CD8-positive, alpha-beta memory T cell (primary cell): ENCODE measurements around the gene ERP44. TPM values are rescaled to one million over a fixed set of nuclear protein-coding genes. Genes with fewer than 3 reads are reported as not detected.

Source experiments
- CTCF ChIA-PET: fragments of 350-600 bp; sonication (Branson Sonifier 250); formaldehyde crosslinking; loops from one replicate; lab custom pipeline; 2021; ENCODE audit warnings: antibody characterized with exemption; lab: Charles Lee
- POLR2A ChIA-PET: fragments of 350-600 bp; sonication (Branson Sonifier 250); formaldehyde crosslinking; loops from one replicate; lab custom pipeline; 2021; ENCODE audit warnings: antibody characterized with exemption; lab: Charles Lee
- DNase-seq, 5 donors: peaks; one replicate each; pipeline versions ENCODE4 v3.0.0 to v3.0.0-alpha.2; 2020 to 2022; ENCODE audit warnings: mixed read lengths in 1 of 5
- H3K27ac ChIP-seq: one replicate; pipeline ENCODE4 v1.7.0; 2013; ENCODE audit warnings: low read depth, mild to moderate bottlenecking, low read length, moderate library complexity
- H3K27me3 ChIP-seq: 2 replicates; pipeline ENCODE4 v1.7.0; 2013; ENCODE audit warnings: low read length, mild to moderate bottlenecking; ENCODE audit not compliant: insufficient read depth, poor library complexity, severe bottlenecking
- H3K36me3 ChIP-seq: 2 replicates; pipeline ENCODE4 v1.7.0; 2013; ENCODE audit warnings: mild to moderate bottlenecking, low read length, moderate library complexity; ENCODE audit not compliant: insufficient read depth
- H3K4me1 ChIP-seq: 2 replicates; pipeline ENCODE4 v1.7.0; 2013; ENCODE audit warnings: mild to moderate bottlenecking, low read length, moderate library complexity; ENCODE audit not compliant: insufficient read depth
- H3K4me3 ChIP-seq: 2 replicates; pipeline ENCODE4 v1.7.0; 2013; ENCODE audit warnings: mild to moderate bottlenecking, low read length
- H3K9me3 ChIP-seq: 2 replicates; pipeline ENCODE4 v1.7.0; 2013; ENCODE audit warnings: mild to moderate bottlenecking, low read length
- H3K27ac Mint-ChIP-seq, 8 donors: one replicate each; pipeline ENCODE4 v1.8.0; 2020 to 2021; ENCODE audit warnings: mixed read lengths in 8 of 8, mild to moderate bottlenecking in 6 of 8, inconsistent platforms in 3 of 8, moderate library complexity in 3 of 8
- H3K27me3 Mint-ChIP-seq, 2 donors: one replicate each; pipeline ENCODE4 v1.8.0; 2020 to 2021; ENCODE audit warnings: mixed read lengths in 2 of 2, mild to moderate bottlenecking in 1 of 2, moderate library complexity in 1 of 2
- H3K36me3 Mint-ChIP-seq, 3 donors: one replicate each; pipeline ENCODE4 v1.8.0; 2020 to 2021; ENCODE audit warnings: mixed read lengths in 3 of 3, inconsistent platforms in 1 of 3, mild to moderate bottlenecking in 1 of 3
- H3K4me1 Mint-ChIP-seq, 3 donors: one replicate each; pipeline ENCODE4 v1.8.0; 2020 to 2021; ENCODE audit warnings: mixed read lengths in 3 of 3, inconsistent platforms in 1 of 3, mild to moderate bottlenecking in 1 of 3
- H3K4me3 Mint-ChIP-seq, 7 donors: one replicate each; pipeline ENCODE4 v1.8.0; 2020 to 2021; ENCODE audit warnings: mixed read lengths in 7 of 7, mild to moderate bottlenecking in 6 of 7, moderate library complexity in 4 of 7, inconsistent platforms in 2 of 7
- H3K9me3 Mint-ChIP-seq, 5 donors: one replicate each; pipeline ENCODE4 v1.8.0; 2020 to 2022; ENCODE audit warnings: mixed read lengths in 5 of 5, mild to moderate bottlenecking in 3 of 5, moderate library complexity in 2 of 5, inconsistent platforms in 1 of 5
- polyA plus RNA-seq: library from polyadenylated mRNA; unstranded; fragments of 300-500 nt; fragmentation: Illumina TruSeq; gene quantifications from one replicate; pipeline ENCODE4 v1.2.3, GENCODE V29; 2021
- total RNA-seq, 2 experiments: library from RNA; stranded (reverse); gene quantifications; one replicate each; pipeline ENCODE4 v1.2.3, GENCODE V29; 2021

ERP44 gene
- total and polyA plus RNA-seq, 3 experiments from 2014 or later: 16.0 to 40.6 (median 16.8) TPM

DNA sequence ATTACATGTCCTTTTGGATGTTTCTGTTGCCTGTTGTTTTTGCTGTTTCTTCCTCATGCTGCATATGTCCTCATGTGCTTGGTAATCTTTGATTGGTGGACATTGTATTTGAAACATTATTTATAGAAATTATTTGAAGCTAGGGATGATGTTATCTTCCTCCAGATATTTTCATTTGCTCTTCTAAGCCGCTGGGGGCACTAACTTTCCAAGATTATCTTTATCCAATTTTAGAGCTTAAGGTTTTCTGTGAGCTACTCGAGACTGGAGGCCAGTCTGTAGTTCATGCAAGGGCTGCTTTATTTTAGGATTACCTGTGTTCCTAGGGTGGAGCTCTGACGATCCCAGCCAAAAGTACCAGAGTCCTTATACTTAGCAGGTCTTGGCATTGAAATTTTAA, 151.4 kb downstream of the ERP44 start:
- Mint-ChIP-seq H3K9me3 (peaks cover 0 to 2% (median 0%) of the 10 kb centered on the region in 5 donors), H3K4me1 (peaks cover 9 to 34% (median 16%) of the 10 kb centered on the region in 3 donors), H3K27ac (peak overlapping the region in 1 of 8 donors; percentile 11), H3K27me3 (no peaks in the 10 kb centered on the region), H3K36me3 (peaks cover 12 to 33% (median 18%) of the 10 kb centered on the region in 3 donors), H3K4me3 (no peak overlapping the region)
- Histone ChIP-seq H3K4me1 (peaks cover 5% of the 10 kb centered on the region), H3K27ac (no peak overlapping the region), H3K9me3 (no peaks in the 10 kb centered on the region), H3K36me3 (no peaks in the 10 kb centered on the region), H3K4me3 (no peak overlapping the region), H3K27me3 (no peaks in the 10 kb centered on the region)
- ChIA-PET CTCF (no interaction called here), POLR2A (no interaction called here)
- no peak for DNase-seq

DNA sequence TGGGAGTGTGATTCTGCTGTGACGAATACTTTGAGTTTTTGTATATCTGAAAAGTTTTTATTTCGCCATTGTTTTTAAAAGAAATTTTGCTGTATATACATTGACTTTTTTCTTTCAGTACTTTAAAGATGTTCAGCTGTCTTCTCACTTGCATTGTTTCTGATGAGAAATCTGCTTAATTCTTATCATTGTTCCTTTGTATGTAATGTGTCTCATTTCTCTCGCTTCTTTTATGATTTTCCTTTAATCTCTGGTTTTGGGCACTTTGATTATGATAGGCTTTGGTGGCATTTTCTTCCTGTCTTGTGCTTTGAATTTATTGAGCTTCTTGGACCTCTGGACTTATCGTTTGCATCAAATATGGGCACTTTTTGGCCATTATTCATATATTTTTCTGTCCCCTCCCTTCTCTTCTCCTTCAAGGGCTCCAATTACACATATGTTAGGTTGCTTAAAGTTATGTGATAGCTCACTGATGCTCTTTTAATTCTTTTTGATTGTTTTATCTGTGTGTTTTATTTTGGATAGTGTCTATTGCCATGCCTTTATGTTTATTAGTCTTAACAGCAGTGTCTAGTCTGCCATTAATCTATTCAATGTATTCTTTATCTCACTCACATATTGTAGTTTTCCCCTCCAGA, 161.7 kb downstream of the ERP44 start:
- Histone ChIP-seq H3K27ac (no peak overlapping the region), H3K36me3 (no peaks in the 10 kb centered on the region), H3K4me1 (no peaks in the 10 kb centered on the region), H3K4me3 (no peak overlapping the region), H3K27me3 (no peaks in the 10 kb centered on the region), H3K9me3 (peaks cover 4% of the 10 kb centered on the region)
- DNase-seq: no peak
- ChIA-PET POLR2A (interaction anchor here (0.6 kb wide), 1 partner anchor 77 kb away, joined by 3 read pairs; no protein-coding TSS in a partner anchor), CTCF (no interaction called here)
- H3K4me1 Mint-ChIP-seq: peaks cover 32 to 67% (median 63%) of the 10 kb centered on the region in 3 donors
- no peak overlapping the region for H3K27ac Mint-ChIP-seq
- no peaks in the 10 kb centered on the region for H3K27me3 Mint-ChIP-seq
- peaks cover 6 to 12% (median 7%) of the 10 kb centered on the region in 5 donors for H3K9me3 Mint-ChIP-seq
- peaks cover 25 to 39% (median 31%) of the 10 kb centered on the region in 3 donors for H3K36me3 Mint-ChIP-seq
- H3K4me3 Mint-ChIP-seq: peak overlapping the region in 1 of 7 donors; percentile 3

DNA sequence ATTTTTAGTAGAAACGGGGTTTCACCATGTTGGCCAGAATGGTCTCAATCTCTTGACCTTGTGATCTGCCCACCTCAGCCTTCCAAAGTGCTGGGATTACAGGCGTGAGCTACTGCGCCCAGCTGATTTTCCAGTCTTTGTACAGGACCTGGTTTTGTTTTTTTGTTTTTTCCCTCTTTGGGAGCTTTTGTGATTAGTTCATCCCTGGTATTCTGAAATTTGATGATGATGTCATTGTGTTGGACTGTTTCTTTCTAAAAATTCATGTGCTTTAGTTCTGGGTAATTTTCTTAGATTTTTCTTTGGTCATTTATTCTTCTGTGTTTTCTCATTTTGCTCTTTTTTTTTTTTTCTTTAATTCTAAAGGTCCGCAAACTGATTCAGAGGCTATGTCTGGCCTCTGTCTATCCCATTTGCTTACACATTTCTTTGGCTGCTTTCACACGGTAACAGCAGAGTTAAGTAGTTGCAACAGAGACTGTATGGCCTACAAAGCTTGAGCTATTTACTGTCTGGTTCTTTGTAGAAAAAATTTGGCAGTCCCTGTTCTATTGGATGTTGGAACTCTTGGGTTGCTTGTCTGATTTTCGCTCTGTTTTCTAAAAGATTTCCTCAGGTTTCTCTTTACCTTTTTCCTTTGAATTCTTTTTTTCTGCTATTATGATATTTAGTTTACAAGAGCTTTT, 167.5 kb downstream of the ERP44 start:
- Mint-ChIP-seq H3K27ac (peak overlapping the region in 2 of 8 donors; percentile 24 to 33), H3K36me3 (peaks cover 23 to 46% (median 23%) of the 10 kb centered on the region in 3 donors), H3K4me1 (peaks cover 29 to 43% (median 39%) of the 10 kb centered on the region in 3 donors), H3K4me3 (no peak overlapping the region), H3K9me3 (peaks cover 0 to 4% (median 0%) of the 10 kb centered on the region in 5 donors), H3K27me3 (no peaks in the 10 kb centered on the region)
- CTCF ChIA-PET: interaction anchor here (1.2 to 1.4 kb wide), 2 partner anchors 14 to 107 kb away, joined by 3 to 4 read pairs; no protein-coding TSS in a partner anchor
- H3K27ac ChIP-seq: no peak overlapping the region
- DNase-seq: no peak
- POLR2A ChIA-PET: no interaction called here
- H3K36me3 ChIP-seq: no peaks in the 10 kb centered on the region
- no peaks in the 10 kb centered on the region for H3K9me3 ChIP-seq
- no peaks in the 10 kb centered on the region for H3K4me1 ChIP-seq
- H3K4me3 ChIP-seq: no peak overlapping the region
- H3K27me3 ChIP-seq: no peaks in the 10 kb centered on the region

DNA sequence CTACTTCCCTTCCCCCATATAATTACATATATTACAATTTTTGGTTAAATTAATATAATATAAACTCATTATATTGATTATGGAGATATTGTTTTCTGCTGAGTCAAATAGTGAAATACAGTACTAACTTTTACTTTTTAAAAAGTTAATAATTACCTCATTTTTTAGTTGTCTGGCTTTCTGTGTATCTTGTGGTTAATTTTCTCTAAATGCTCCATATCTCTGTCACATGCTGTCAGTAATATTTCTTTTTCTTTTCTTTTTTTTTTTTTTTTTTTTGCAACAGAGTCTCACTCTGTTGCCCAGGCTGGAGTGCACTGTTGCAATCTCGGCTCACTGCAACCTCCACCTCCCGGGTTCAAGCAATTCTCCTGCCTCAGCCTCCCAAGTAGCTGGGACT, 169.1 kb downstream of the ERP44 start:
- Histone ChIP-seq H3K4me3 (no peak overlapping the region), H3K9me3 (no peaks in the 10 kb centered on the region), H3K36me3 (no peaks in the 10 kb centered on the region), H3K4me1 (no peaks in the 10 kb centered on the region), H3K27me3 (no peaks in the 10 kb centered on the region), H3K27ac (no peak overlapping the region)
- Mint-ChIP-seq H3K36me3 (peaks cover 27 to 56% (median 32%) of the 10 kb centered on the region in 3 donors), H3K27me3 (no peaks in the 10 kb centered on the region), H3K4me3 (no peak overlapping the region), H3K27ac (no peak overlapping the region), H3K4me1 (peaks cover 24 to 35% (median 33%) of the 10 kb centered on the region in 3 donors), H3K9me3 (peaks cover 7 to 11% (median 9%) of the 10 kb centered on the region in 5 donors)
- no peak for DNase-seq
- ChIA-PET POLR2A (no interaction called here), CTCF (no interaction called here)

Other genes starting within 250 kb of the ERP44 start
- 10 to 100 TPM; 23.4 to 27.9 TPM for gene STX17, start 192.3 kb downstream of the ERP44 start, total RNA-seq
- gene STX17, start 192.3 kb downstream of the ERP44 start, polyA plus RNA-seq: 32.8 TPM
- gene INVS, start 243 bp upstream of the ERP44 start, total RNA-seq: 10 to 100 TPM; 16.8 to 18.1 TPM
- 9.4 TPM for gene INVS, start 243 bp upstream of the ERP44 start, polyA plus RNA-seq